Endothelial cell of umbilical vein (primary cell): ENCODE data around the gene CREB3L2. TPM values are rescaled to one million over a fixed set of nuclear protein-coding genes. Genes with fewer than 3 reads are reported as not detected.

Source experiments
- BruUV-seq: library from RNA; stranded (reverse); fragments of 400-500 nt; replicated peaks from 2 replicates; lab custom pipeline; 2021; lab: Mats Ljungman, UMichigan
- CTCF ChIA-PET: fragments of 300-600, 350-600 bp; sonication (Branson Sonifier 250); formaldehyde crosslinking; loops from one replicate; lab custom pipeline; 2021; ENCODE audit warnings: antibody characterized with exemption, inconsistent platforms; lab: Charles Lee
- POLR2A ChIA-PET: fragments of 300-600, 350-600 bp; sonication (Branson Sonifier 250); formaldehyde crosslinking; loops from one replicate; lab custom pipeline; 2021; ENCODE audit warnings: antibody characterized with exemption, inconsistent platforms; lab: Charles Lee
- DNase-seq: peaks from one replicate; pipeline ENCODE4 v3.0.0-alpha.2; 2011; ENCODE audit warnings: low read depth, low spot score
- FAIRE-seq: peaks from 2 replicates; lab custom pipeline; 2011; peaks lifted over from hg19 to GRCh38; lab: Jason Lieb, UNC
- H2AFZ ChIP-seq: 2 replicates; pipeline ENCODE4 v1.6.0; 2012; ENCODE audit warnings: low read depth, low read length, control low read depth, inconsistent platforms
- H3K27ac ChIP-seq: 2 replicates; pipeline ENCODE4 v1.5.1; 2011; ENCODE audit warnings: low read depth, mild to moderate bottlenecking, control low read depth, low read length, moderate library complexity; ENCODE audit not compliant: insufficient read depth
- H3K27me3 ChIP-seq, 2 experiments: 2 replicates each; pipeline versions ENCODE4 v1.6.0 to v1.6.1; 2011; ENCODE audit warnings: low read length in 2 of 2, mixed read lengths in 1 of 2; ENCODE audit not compliant: control insufficient read depth in 2 of 2, insufficient read depth in 2 of 2
- H3K36me3 ChIP-seq, 2 experiments: 2 replicates in 1 of 2; 3 replicates in 1 of 2; pipeline ENCODE4 v1.5.1; 2011; ENCODE audit warnings: low read length in 2 of 2, mild to moderate bottlenecking in 1 of 2, moderate library complexity in 1 of 2; ENCODE audit not compliant: control insufficient read depth in 2 of 2, insufficient read depth in 2 of 2; ENCODE audit errors: extremely low read depth in 1 of 2
- H3K4me1 ChIP-seq: 3 replicates; pipeline ENCODE4 v1.5.1; 2011; ENCODE audit warnings: mild to moderate bottlenecking, low read length; ENCODE audit not compliant: control insufficient read depth, insufficient read depth; ENCODE audit errors: extremely low read depth
- H3K4me2 ChIP-seq: 2 replicates; pipeline ENCODE4 v1.6.1; 2011; ENCODE audit warnings: low read length, control low read depth, mixed read lengths; ENCODE audit not compliant: insufficient read depth
- H3K4me3 ChIP-seq, 3 experiments: fragments of 200-600 bp in 1 of 3; sonication (generic), shearing (Covaris generic) in 1 of 3; replicated peaks in 1 of 3; 2 replicates each; pipeline ENCODE4 v1.5.1; 2011 to 2016; ENCODE audit warnings: control low read depth in 3 of 3, low read length in 3 of 3, mild to moderate bottlenecking in 2 of 3, inconsistent platforms in 1 of 3, low read depth in 1 of 3, moderate library complexity in 1 of 3; ENCODE audit not compliant: insufficient read depth in 1 of 3
- H3K79me2 ChIP-seq: 2 replicates; pipeline ENCODE4 v1.6.0; 2012; ENCODE audit warnings: low read length, inconsistent platforms; ENCODE audit not compliant: control insufficient read depth, insufficient read depth
- H3K9ac ChIP-seq: replicated peaks from 2 replicates; pipeline ENCODE3; 2011; ENCODE audit warnings: low read length, control low read depth; ENCODE audit not compliant: insufficient read depth; ENCODE audit errors: extremely low read depth
- H3K9me1 ChIP-seq: replicated peaks from 3 replicates; pipeline ENCODE4 v1.6.0; 2011; ENCODE audit warnings: mild to moderate bottlenecking, low read length; ENCODE audit not compliant: control insufficient read depth, insufficient read depth; ENCODE audit errors: extremely low read depth
- H3K9me3 ChIP-seq: replicated peaks from 2 replicates; pipeline ENCODE4 v1.5.1; 2012; ENCODE audit warnings: low read length, inconsistent platforms; ENCODE audit not compliant: control insufficient read depth, insufficient read depth
- H4K20me1 ChIP-seq: replicated peaks from 2 replicates; pipeline ENCODE3; 2011; ENCODE audit warnings: mild to moderate bottlenecking, low read length; ENCODE audit not compliant: control insufficient read depth, insufficient read depth; ENCODE audit errors: extremely low read depth
- EZH2 ChIP-seq: IDR thresholded peaks from 2 replicates; pipeline ENCODE4 v1.6.1; 2012; ENCODE audit warnings: borderline replicate concordance, low read depth, mild to moderate bottlenecking, moderate library complexity, low read length, inconsistent platforms; ENCODE audit not compliant: severe bottlenecking
- FOS ChIP-seq: IDR thresholded peaks from 2 replicates; pipeline ENCODE4 v1.6.1; 2011; ENCODE audit warnings: mild to moderate bottlenecking, low read length, moderate library complexity, borderline replicate concordance; ENCODE audit not compliant: insufficient read depth
- GATA2 ChIP-seq: IDR thresholded peaks from 2 replicates; pipeline ENCODE4 v1.7.0; 2011; ENCODE audit warnings: low read depth, mild to moderate bottlenecking, moderate library complexity, mixed read lengths, low read length; ENCODE audit not compliant: insufficient read length, insufficient read depth
- JUN ChIP-seq: IDR thresholded peaks from 2 replicates; pipeline ENCODE4 v1.6.1; 2011; ENCODE audit warnings: borderline replicate concordance, low read depth; ENCODE audit not compliant: insufficient read length, insufficient read depth
- MYC ChIP-seq: IDR thresholded peaks from one replicate; pipeline ENCODE4 v1.6.1; 2011; ENCODE audit warnings: mild to moderate bottlenecking, low read depth, low read length
- POLR2A ChIP-seq: IDR thresholded peaks from 2 replicates; pipeline ENCODE4 v1.6.1; 2012; ENCODE audit warnings: low read depth, mild to moderate bottlenecking, control low read depth, low read length
- POLR2AphosphoS5 ChIP-seq: IDR thresholded peaks from 2 replicates; pipeline ENCODE4 v1.6.1; 2012; ENCODE audit warnings: low read depth, mild to moderate bottlenecking, control low read depth, low read length, moderate library complexity; ENCODE audit not compliant: insufficient read depth
- dilution Hi-C: fragments of 300-500 bp; cut with MboI; formaldehyde crosslinking; loops from one replicate; pipeline ENCODE4 v1.15.0; 2019; ENCODE audit warnings: low sequenced_read_pairs; ENCODE audit not compliant: extremely low pct_ligation_motif_present
- intact Hi-C: fragments of 100-400 bp; cut with micrococcal nuclease; formaldehyde crosslinking; loops from one replicate; pipeline ENCODE4 v1.10.0; 2022
- polyA plus RNA-seq, 4 experiments: library from polyadenylated mRNA; depleted of rRNA in 3 of 4; stranded (reverse) in 3 of 4; unstranded in 1 of 4; fragments of >200 nt; gene quantifications; 2 replicates each; pipeline versions ENCODE4 v1.2.1 to v1.2.3, GENCODE V29; 2011 to 2012; ENCODE audit warnings: missing spikeins in 1 of 4
- total RNA-seq: library from RNA; stranded (reverse); gene quantifications from 2 replicates; pipeline ENCODE4 v1.2.3, GENCODE V29; 2021
- TF ChIP-seq, protein P1 (sequence below): IDR thresholded peaks from 2 replicates; pipeline ENCODE4 v1.6.1; 2011; ENCODE audit not compliant: insufficient read depth, insufficient read length
- TF ChIP-seq, protein P2 (sequence below), 2 donors: IDR thresholded peaks; 1 replicate in 1 of 2; 2 replicates in 1 of 2; pipeline ENCODE4 v1.5.1; 2011; ENCODE audit warnings: low read length in 2 of 2, mild to moderate bottlenecking in 2 of 2, moderate library complexity in 2 of 2, control low read depth in 1 of 2, inconsistent platforms in 1 of 2, low read depth in 1 of 2; ENCODE audit not compliant: insufficient read depth in 1 of 2; ENCODE audit errors: extremely low read depth in 1 of 2

CREB3L2 gene
- total and polyA plus RNA-seq, 2 donors (not counting 3 experiments of a cell fraction or from before 2014, with no cell fraction given) = 32.1 to 93.4 TPM

DNA sequence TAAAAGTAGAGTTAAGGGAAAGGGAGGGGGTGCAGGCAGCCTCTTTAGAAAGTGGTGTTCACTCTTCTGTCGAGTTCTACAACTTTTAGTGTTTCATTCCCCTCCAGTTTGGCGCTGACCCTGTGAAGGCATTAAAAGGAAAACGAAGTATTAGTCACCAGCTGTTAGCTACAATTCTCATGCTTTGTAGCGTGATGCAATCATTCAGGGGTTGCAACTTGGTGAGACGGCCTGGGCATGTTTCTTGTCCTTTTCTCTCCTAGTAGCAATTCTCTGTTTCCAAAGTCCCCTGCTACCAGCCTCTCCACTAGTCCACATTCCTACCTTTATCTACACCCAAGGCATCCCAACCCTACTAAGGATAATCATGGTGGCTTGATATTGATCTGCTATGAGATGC is 121.5 kb downstream of the CREB3L2 start:
- dilution Hi-C loops (no loop called here), intact Hi-C loops (no loop called here)
- Histone ChIP-seq H3K4me3 (no peak overlapping the region), H4K20me1 (no peaks in the 10 kb centered on the region), H2AFZ (no peak overlapping the region), H3K36me3 (peaks cover 15 to 48% of the 10 kb centered on the region in 2 experiments), H3K9me3 (no peaks in the 10 kb centered on the region), H3K9me1 (no peaks in the 10 kb centered on the region), H3K27ac (no peak overlapping the region), H3K9ac (no peak overlapping the region), H3K4me2 (no peak overlapping the region), H3K27me3 (no peaks in the 10 kb centered on the region), H3K4me1 (peaks cover 8% of the 10 kb centered on the region), H3K79me2 (no peaks in the 10 kb centered on the region)
- no peak for FAIRE-seq
- BruUV-seq = no TSS peak
- no peak for DNase-seq
- POLR2A ChIA-PET = no interaction called here
- TF ChIP-seq POLR2A (no peak), FOS (no peak), JUN (no peak), POLR2AphosphoS5 (no peak), GATA2 (no peak), MYC (no peak), EZH2 (no peak)
- TF ChIP-seq, protein P1, sequence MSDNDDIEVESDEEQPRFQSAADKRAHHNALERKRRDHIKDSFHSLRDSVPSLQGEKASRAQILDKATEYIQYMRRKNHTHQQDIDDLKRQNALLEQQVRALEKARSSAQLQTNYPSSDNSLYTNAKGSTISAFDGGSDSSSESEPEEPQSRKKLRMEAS = no peak
- TF ChIP-seq, protein P2, sequence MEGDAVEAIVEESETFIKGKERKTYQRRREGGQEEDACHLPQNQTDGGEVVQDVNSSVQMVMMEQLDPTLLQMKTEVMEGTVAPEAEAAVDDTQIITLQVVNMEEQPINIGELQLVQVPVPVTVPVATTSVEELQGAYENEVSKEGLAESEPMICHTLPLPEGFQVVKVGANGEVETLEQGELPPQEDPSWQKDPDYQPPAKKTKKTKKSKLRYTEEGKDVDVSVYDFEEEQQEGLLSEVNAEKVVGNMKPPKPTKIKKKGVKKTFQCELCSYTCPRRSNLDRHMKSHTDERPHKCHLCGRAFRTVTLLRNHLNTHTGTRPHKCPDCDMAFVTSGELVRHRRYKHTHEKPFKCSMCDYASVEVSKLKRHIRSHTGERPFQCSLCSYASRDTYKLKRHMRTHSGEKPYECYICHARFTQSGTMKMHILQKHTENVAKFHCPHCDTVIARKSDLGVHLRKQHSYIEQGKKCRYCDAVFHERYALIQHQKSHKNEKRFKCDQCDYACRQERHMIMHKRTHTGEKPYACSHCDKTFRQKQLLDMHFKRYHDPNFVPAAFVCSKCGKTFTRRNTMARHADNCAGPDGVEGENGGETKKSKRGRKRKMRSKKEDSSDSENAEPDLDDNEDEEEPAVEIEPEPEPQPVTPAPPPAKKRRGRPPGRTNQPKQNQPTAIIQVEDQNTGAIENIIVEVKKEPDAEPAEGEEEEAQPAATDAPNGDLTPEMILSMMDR (IDR thresholded peaks at IDR 0.05; ENCODE audit: extremely low read depth in 1 of 2, insufficient read depth in 1 of 2, low read depth in 1 of 2, low read length in 2 of 2) = no peak
- CTCF ChIA-PET = interaction anchor here (6.3 kb wide), 1 partner anchor 225 kb away, joined by 31 read pairs; no protein-coding TSS in a partner anchor
